SW480 (cell line): ENCODE measurements around the gene GALK1.
"Not testable (repeated sequence)": the region's sequence is repeated elsewhere in the genome, so short reads cannot be mapped to it uniquely, and the experiment has no call there.

Source experiments
- DNase-seq: peaks from one replicate; pipeline ENCODE4 v3.0.0-alpha.2; 2016; ENCODE audit warnings: low spot score

GALK1 gene

GRCh38 chr17:75763613-75764416, 1.2 kb downstream of the GALK1 start:
- no peak for DNase-seq

GRCh38 chr17:75763269-75763607, 1.8 kb downstream of the GALK1 start:
- DNase-seq = no peak

DNA sequence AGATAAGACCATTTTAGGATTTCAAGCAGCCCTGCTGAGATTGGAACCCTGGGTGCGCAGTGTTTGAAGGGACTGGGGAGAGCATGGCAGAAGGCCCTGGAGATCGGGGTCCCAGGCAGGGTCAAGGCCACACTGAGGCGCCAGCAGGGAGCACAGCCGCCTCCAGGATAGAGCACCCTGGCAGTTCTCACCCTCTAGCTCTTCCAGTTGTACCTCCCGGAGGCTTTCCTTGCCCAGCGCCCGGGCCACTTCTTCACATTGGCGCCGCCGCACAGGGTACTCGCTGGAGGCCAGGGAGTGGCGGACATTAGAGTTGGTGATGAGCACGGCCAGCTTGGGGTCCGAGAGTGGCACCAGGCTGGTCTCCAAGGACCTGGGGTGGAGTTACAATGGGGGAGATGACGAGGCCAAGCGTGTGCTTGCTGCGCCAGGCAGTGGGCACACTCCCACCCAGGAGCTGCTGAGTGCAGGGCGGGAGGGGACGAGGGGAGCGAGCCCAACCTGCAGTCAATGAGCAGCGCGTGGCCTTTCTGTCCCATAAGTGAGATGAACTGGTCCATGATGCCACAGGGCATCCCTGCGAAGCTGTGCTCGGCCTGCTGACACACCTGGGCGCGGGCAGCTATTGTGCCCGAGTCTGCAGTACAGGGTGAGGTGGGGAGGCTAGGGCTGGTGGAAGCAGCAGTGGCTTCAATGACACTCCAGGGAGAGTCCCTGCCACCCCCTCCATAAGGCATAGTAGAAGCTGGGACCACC, 2.3 kb downstream of the GALK1 start:
- DNase-seq = no peak

DNA sequence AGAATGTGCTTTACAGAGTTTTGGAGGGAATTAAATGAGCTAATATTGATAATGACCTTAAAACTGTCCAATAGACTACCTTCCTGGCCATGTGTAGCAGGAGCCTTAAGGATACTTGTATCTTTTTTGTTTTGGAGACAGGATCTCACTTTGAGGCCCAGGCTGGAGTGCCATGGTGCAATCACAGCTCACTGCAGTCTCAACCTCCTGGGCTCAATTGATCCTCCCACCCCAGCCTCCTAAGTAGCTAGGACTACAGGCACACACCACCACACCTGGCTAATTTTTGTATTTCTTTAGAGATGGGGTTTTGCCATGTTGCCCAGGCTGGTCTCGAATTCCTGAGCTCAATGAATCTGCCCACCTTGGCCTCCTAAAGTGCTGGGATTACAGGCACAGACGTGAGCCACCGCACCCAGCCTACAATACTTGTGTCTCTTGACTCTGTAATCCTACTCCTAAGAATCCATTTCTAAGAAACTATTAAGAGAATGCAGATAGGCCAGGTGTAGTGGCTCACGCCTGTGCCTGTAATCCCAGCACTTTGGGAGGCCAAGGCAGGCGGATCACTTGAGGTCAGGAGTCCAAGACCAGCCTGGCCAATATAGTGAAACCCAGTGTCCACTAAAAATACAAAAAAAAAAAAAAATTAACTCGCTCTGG, 4.9 kb downstream of the GALK1 start:
- DNase-seq = not testable (repeated sequence)

DNA sequence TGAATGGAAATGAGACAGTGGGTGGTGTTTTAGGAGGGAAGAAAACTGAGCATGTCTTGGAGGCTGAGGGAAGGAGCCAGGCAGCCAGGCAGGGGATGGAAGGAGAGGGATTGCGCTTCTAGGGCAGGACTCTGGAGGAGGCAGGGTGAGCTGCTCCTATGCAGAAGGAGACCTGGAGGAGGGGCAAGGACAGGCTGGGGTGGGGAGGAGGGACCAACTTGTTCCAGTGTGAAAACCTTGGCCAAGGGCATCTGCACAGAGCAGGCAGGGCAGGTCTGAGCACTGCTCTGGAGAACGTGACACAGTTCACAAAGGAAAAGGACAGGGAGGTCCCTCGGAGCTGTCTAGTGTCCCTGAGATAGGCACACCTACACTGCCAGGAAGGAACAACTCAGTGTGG, 5.5 kb downstream of the GALK1 start:
- DNase-seq = no peak

DNA sequence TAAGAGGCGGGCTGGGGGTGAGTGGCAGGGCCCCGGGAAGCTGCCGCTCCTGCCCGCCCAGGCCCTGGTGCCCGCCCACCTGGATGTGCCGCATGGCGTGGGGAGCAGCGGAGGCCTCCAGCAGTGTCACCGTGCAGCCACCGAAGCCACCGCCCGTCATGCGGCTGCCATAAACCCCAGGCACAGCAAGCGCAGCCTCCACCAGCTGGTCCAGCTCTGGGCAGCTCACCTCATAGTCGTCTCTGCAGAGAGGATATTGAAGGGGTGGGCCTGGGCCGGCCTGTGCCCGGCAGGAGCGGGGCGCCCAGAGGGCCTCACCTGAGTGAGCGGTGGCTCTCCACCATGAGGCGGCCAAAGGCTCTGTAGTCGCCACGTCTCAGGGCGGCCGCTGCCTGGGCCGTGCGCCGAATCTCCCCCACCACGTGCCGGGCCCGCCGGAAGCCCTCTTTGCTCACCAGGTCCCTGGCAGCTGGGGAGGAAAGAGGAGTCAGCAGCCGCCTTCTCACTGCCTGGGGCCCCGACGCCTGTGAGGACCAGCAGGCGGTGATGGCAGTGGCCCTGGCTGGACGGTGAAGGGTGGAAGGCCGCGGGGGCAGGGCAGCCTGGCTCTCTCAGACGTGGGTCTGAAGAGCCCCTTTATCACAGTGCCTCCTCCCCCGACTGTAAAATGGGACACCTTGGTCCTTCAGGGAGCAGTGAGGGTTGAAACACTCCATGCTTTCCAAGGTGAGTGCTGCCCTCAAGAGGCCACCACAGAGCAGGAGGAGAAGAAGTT, 6.7 kb downstream of the GALK1 start:
- no peak for DNase-seq

GRCh38 chr17:75757086-75757681, 7.8 kb downstream of the GALK1 start:
- DNase-seq = no peak

- DNase-seq = no peak
Observed at GRCh38 chr17:75756451-75757085, 8.4 kb downstream of the GALK1 start.

DNA sequence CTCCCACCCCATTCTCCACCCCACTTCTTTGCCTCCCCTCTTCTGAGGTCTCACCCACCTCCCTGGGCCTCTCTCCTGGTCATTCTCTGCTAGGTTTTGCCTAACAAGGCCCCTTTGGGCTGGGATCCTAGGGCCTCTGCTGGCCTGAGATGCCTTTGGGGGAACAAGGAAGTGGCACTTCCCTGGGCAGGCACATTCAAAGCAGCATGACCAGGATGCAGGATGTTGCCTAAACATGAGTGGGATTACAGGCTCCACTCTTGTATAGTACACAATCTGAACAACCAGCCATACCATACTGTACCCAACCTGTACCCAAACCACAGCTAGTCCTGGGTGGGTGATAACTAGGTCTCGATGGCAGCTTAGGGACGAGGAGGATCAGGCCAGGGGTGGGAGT, 9.0 kb downstream of the GALK1 start:
- DNase-seq = no peak

DNA sequence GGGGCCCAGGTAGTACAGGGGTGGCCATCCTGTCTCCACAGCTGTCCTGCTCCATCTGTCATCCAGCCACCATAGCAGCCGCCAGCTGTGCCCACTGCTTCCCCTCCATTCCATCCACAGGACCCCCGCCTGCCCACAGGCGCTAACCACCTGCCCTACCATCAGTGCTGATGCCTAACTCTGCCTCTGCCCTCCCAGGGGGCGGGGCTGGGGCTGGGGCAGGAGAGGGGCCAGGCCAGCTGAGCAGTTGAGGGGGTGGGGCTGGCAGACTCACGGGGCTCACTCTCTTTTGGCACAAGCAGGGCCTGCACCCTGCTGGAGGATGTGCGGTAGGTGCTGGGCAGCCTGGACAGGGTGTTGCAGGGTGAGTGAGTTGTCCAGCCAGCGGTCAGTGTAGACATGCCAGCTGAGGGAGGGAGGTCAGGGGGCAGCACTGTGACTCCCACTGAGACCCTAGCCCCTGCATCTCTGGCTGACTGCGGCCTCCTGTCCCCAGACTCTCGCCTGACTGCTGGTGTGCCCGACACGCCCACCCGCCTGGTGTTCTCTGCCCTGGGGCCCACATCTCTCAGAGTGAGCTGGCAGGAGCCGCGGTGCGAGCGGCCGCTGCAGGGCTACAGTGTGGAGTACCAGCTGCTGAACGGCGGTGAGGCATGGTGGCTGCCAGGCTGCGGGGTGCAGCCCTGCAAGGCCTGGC, 9.6 kb downstream of the GALK1 start:
- no peak for DNase-seq

GRCh38 chr17:75754378-75755204, 10.4 kb downstream of the GALK1 start:
- DNase-seq = no peak

GRCh38 chr17:75753514-75754377, 11.2 kb downstream of the GALK1 start:
- no peak for DNase-seq

- no peak for DNase-seq
Observed at GRCh38 chr17:75752802-75753513, 12.0 kb downstream of the GALK1 start.

DNA sequence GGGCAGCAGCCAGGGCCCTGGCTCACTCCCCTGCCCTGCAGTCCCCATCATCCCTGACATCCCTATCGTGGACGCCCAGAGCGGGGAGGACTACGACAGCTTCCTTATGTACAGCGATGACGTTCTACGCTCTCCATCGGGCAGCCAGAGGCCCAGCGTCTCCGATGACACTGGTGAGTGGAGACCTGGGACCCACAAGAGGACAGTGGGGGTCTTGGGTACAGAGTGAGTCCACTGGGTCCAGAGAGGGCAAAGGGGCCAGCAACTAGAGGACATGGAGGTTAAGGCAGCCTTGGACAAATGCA, 12.6 kb downstream of the GALK1 start:
- no peak for DNase-seq

- DNase-seq = no peak
Observed at GRCh38 chr17:75751676-75752404, 13.2 kb downstream of the GALK1 start.

- no peak for DNase-seq
Observed at GRCh38 chr17:75750661-75751423, 14.2 kb downstream of the GALK1 start.
